H9 (cell line): Measurements from ENCODE around the gene FFAR3. TPM values are rescaled to one million over a fixed set of nuclear protein-coding genes. Genes with fewer than 3 reads are reported as not detected.

Experiments
- DNase-seq: peaks from one replicate; pipeline ENCODE4 v3.0.0-alpha.2; 2017
- H2AFZ ChIP-seq: one replicate; pipeline ENCODE4 v1.6.1; 2013; ENCODE audit warnings: mild to moderate bottlenecking, low read length, control low read depth, moderate library complexity
- H2AK5ac ChIP-seq: 2 replicates; pipeline ENCODE4 v1.6.1; 2013; ENCODE audit warnings: low read length, control low read depth, mixed read lengths; ENCODE audit not compliant: insufficient read length
- H2BK120ac ChIP-seq: one replicate; pipeline ENCODE4 v1.6.1; 2013; ENCODE audit warnings: low read depth, mild to moderate bottlenecking, low read length, control low read depth, inconsistent platforms; ENCODE audit not compliant: poor library complexity, severe bottlenecking
- H2BK12ac ChIP-seq: 2 replicates; pipeline ENCODE4 v1.6.1; 2013; ENCODE audit warnings: low read length, control low read depth, mixed read lengths, low read depth; ENCODE audit not compliant: insufficient read length
- H2BK15ac ChIP-seq: 2 replicates; pipeline ENCODE4 v1.6.1; 2013; ENCODE audit warnings: low read depth, low read length, control low read depth
- H2BK20ac ChIP-seq: one replicate; pipeline ENCODE4 v1.6.1; 2013; ENCODE audit warnings: low read depth, mild to moderate bottlenecking, low read length, control low read depth, inconsistent platforms; ENCODE audit not compliant: poor library complexity, severe bottlenecking
- H2BK5ac ChIP-seq: 2 replicates; pipeline ENCODE4 v1.6.1; 2013; ENCODE audit warnings: low read length, control low read depth, mixed read lengths; ENCODE audit not compliant: insufficient read length
- H3K14ac ChIP-seq: 2 replicates; pipeline ENCODE4 v1.6.1; 2013; ENCODE audit warnings: low read length, control low read depth; ENCODE audit not compliant: insufficient read depth
- H3K18ac ChIP-seq: 2 replicates; pipeline ENCODE4 v1.6.1; 2013; ENCODE audit warnings: low read depth, mild to moderate bottlenecking, mixed read lengths, low read length, control low read depth; ENCODE audit not compliant: insufficient read length
- H3K23ac ChIP-seq: 2 replicates; pipeline ENCODE4 v1.6.1; 2013; ENCODE audit warnings: low read length, control low read depth, mixed read lengths, low read depth; ENCODE audit not compliant: insufficient read length
- H3K23me2 ChIP-seq: 2 replicates; pipeline ENCODE4 v1.6.1; 2013; ENCODE audit warnings: low read depth, mild to moderate bottlenecking, mixed read lengths, low read length, control low read depth; ENCODE audit not compliant: insufficient read length, poor library complexity, severe bottlenecking
- H3K27ac ChIP-seq: 2 replicates; pipeline ENCODE4 v1.5.1; 2013; ENCODE audit warnings: low read length, control low read depth, mixed read lengths, low read depth; ENCODE audit not compliant: insufficient read length
- H3K27me3 ChIP-seq: 2 replicates; pipeline ENCODE4 v1.6.1; 2013; ENCODE audit warnings: low read length, control low read depth, inconsistent platforms; ENCODE audit not compliant: insufficient read depth
- H3K4ac ChIP-seq: 2 replicates; pipeline ENCODE4 v1.6.1; 2013; ENCODE audit warnings: low read depth, mild to moderate bottlenecking, control low read depth, inconsistent platforms, low read length, moderate library complexity
- H3K4me1 ChIP-seq: 2 replicates; pipeline ENCODE4 v1.6.1; 2013; ENCODE audit warnings: low read length, control low read depth, inconsistent platforms; ENCODE audit not compliant: insufficient read depth
- H3K4me2 ChIP-seq: 2 replicates; pipeline ENCODE4 v1.6.1; 2013; ENCODE audit warnings: low read length, control low read depth, mixed read lengths; ENCODE audit not compliant: insufficient read length, insufficient read depth
- H3K56ac ChIP-seq: 2 replicates; pipeline ENCODE4 v1.6.1; 2013; ENCODE audit warnings: low read depth, mild to moderate bottlenecking, mixed read lengths, low read length, control low read depth; ENCODE audit not compliant: insufficient read length
- H3K79me1 ChIP-seq: 2 replicates; pipeline ENCODE4 v1.6.1; 2013; ENCODE audit warnings: low read depth, mild to moderate bottlenecking, moderate library complexity, low read length, control low read depth, inconsistent platforms; ENCODE audit not compliant: insufficient read depth, poor library complexity, severe bottlenecking
- H3K79me2 ChIP-seq: 2 replicates; pipeline ENCODE4 v1.6.1; 2013; ENCODE audit warnings: low read length, control low read depth, inconsistent platforms; ENCODE audit not compliant: insufficient read depth
- H3K9ac ChIP-seq: 2 replicates; pipeline ENCODE4 v1.6.1; 2013; ENCODE audit warnings: low read length, control low read depth, mixed read lengths; ENCODE audit not compliant: insufficient read length; ENCODE audit errors: extremely low read depth
- H3K9me3 ChIP-seq: one replicate; pipeline ENCODE4 v1.6.1; 2013; ENCODE audit warnings: low read depth, low read length, inconsistent platforms; ENCODE audit not compliant: control insufficient read depth
- H3T11ph ChIP-seq: one replicate; pipeline ENCODE4 v1.6.1; 2013; ENCODE audit warnings: mild to moderate bottlenecking, low read length, control low read depth, inconsistent platforms
- H4K20me1 ChIP-seq: one replicate; pipeline ENCODE4 v1.6.1; 2013; ENCODE audit not compliant: control insufficient read depth, insufficient read length, insufficient read depth
- H4K5ac ChIP-seq: 2 replicates; pipeline ENCODE4 v1.6.1; 2013; ENCODE audit warnings: low read depth, mild to moderate bottlenecking, mixed read lengths, low read length, control low read depth; ENCODE audit not compliant: insufficient read length
- H4K8ac ChIP-seq: replicated peaks from 2 replicates; pipeline ENCODE4 v1.6.1; 2013; ENCODE audit warnings: low read length, control low read depth, mixed read lengths, low read depth; ENCODE audit not compliant: insufficient read length
- H4K91ac ChIP-seq: 2 replicates; pipeline ENCODE4 v1.6.1; 2013; ENCODE audit warnings: low read depth, mild to moderate bottlenecking, moderate library complexity, mixed read lengths, low read length, control low read depth; ENCODE audit not compliant: insufficient read length
- H3K27ac Mint-ChIP-seq, 3 experiments: 2 replicates in 2 of 3; 3 replicates in 1 of 3; pipeline ENCODE4 v1.8.0; 2020 to 2021; ENCODE audit warnings: mixed read lengths in 3 of 3, mild to moderate bottlenecking in 1 of 3, moderate library complexity in 1 of 3
- H3K27me3 Mint-ChIP-seq: 2 replicates; pipeline ENCODE4 v1.8.0; 2021; ENCODE audit warnings: low read depth, mild to moderate bottlenecking, moderate library complexity, mixed read lengths
- H3K36me3 Mint-ChIP-seq, 3 experiments: 2 replicates in 2 of 3; 3 replicates in 1 of 3; pipeline ENCODE4 v1.8.0; 2020 to 2021; ENCODE audit warnings: low read depth in 3 of 3, mixed read lengths in 3 of 3; ENCODE audit not compliant: insufficient read depth in 1 of 3
- H3K4me1 Mint-ChIP-seq, 2 experiments: 2 replicates each; pipeline ENCODE4 v1.8.0; 2020; ENCODE audit warnings: mixed read lengths in 2 of 2
- H3K4me3 Mint-ChIP-seq, 2 experiments: 2 replicates in 1 of 2; 3 replicates in 1 of 2; pipeline ENCODE4 v1.8.0; 2020 to 2021; ENCODE audit warnings: mild to moderate bottlenecking in 2 of 2, mixed read lengths in 2 of 2, moderate library complexity in 1 of 2
- H3K9me3 Mint-ChIP-seq, 2 experiments: 2 replicates in 1 of 2; 3 replicates in 1 of 2; pipeline ENCODE4 v1.8.0; 2020; ENCODE audit warnings: mild to moderate bottlenecking in 2 of 2, mixed read lengths in 2 of 2, moderate library complexity in 1 of 2
- CTCF ChIP-seq: fragments of 200-600 bp; sonication (generic); conservative IDR thresholded peaks from 3 replicates; pipeline ENCODE4 v1.8.0; 2021; ENCODE audit warnings: antibody characterized with exemption, mild to moderate bottlenecking
- WGBS: extraction: QIAGEN DNeasy Blood & Tissue Kit; methylation state at CpG from one replicate; pipeline ENCODE4 v1.1.7; 2013; ENCODE audit warnings: missing lambda C conversion rate, low lambda C conversion rate, mixed read lengths; ENCODE audit not compliant: insufficient read length; ENCODE audit errors: extremely low coverage; 5-methylcytosine and 5-hydroxymethylcytosine counted together
- total RNA-seq: library from RNA; stranded (reverse); gene quantifications from 2 replicates; pipeline ENCODE4 v1.2.1, GENCODE V29; 2021

FFAR3 gene
- total RNA-seq, 1 experiment from 2014 or later: not detected

- Histone ChIP-seq H3K4me1 (0 out of 2 replicates have a peak, but pooled peaks cover 2% of the 10 kb centered on the region), H2AK5ac (no peak overlapping the region), H4K91ac (no peak overlapping the region), H3K79me1 (no peaks in the 10 kb centered on the region), H3K4me2 (no peak overlapping the region), H3K27ac (no peak overlapping the region), H3K18ac (no peak overlapping the region), H3K23me2 (no peaks in the 10 kb centered on the region), H2BK12ac (no peak overlapping the region), H2BK20ac (no peak overlapping the region), H2BK120ac (no peak overlapping the region), H3K79me2 (no peaks in the 10 kb centered on the region), H3K56ac (no peak overlapping the region), H3T11ph (no peak overlapping the region), H2BK5ac (no peak overlapping the region), H4K20me1 (no peaks in the 10 kb centered on the region), H3K27me3 (no peaks in the 10 kb centered on the region), H3K4ac (no peak overlapping the region), H4K8ac (no peak overlapping the region), H2BK15ac (no peak overlapping the region), H4K5ac (no peak overlapping the region), H3K9me3 (no peaks in the 10 kb centered on the region), H3K14ac (no peak overlapping the region), H2AFZ (no peak overlapping the region), H3K9ac (no peak overlapping the region), H3K23ac (no peak overlapping the region)
- WGBS: no CpG with 5 or more reads among the region's 1 CpG
- no peak overlapping the region for H3K27ac Mint-ChIP-seq
- peaks cover 41% of the 10 kb centered on the region for H3K27me3 Mint-ChIP-seq
- no peaks in the 10 kb centered on the region; a peak in 1 of 7 replicates for H3K36me3 Mint-ChIP-seq
- H3K4me1 Mint-ChIP-seq: peaks cover 23 to 24% of the 10 kb centered on the region in 2 experiments
- no peak for TF ChIP-seq CTCF
- H3K4me3 Mint-ChIP-seq: no peak overlapping the region
- H3K9me3 Mint-ChIP-seq: peaks cover 19 to 21% of the 10 kb centered on the region in 2 experiments
- no peak for DNase-seq
Measured at GRCh38 chr19:35377656-35378055, 19.4 kb downstream of the FFAR3 start.
